ENCODE measurements around the gene CCNI2. TPM values are rescaled to one million over a fixed set of nuclear protein-coding genes. Genes with fewer than 3 reads are reported as not detected.

Gene CCNI2
- total RNA-seq: 0.09 TPM in 1 of 2 replicates, not detected in the other

GRCh38 chr5:132746954-132747615 is at the start of gene CCNI2:
Gene CCNI2 (plus strand): TSS chr5:132747426. CDS start chr5:132747496, 70 bp downstream.

GRCh38 chr5:132736853-132737833 is 10.1 kb upstream of the CCNI2 start, which contains the start of gene KIF3A:
Gene KIF3A (minus strand): TSS chr5:132737546. CDS start chr5:132737419, 127 bp downstream.

GRCh38 chr5:132777209-132778069 is 30.2 kb downstream of the CCNI2 start, which contains the start of gene SEPTIN8:
Gene SEPTIN8 (minus strand): TSS chr5:132777239. CDS start chr5:132777137, 102 bp downstream.

Other genes starting within 250 kb of the CCNI2 start
- not detected in 2 replicates for gene IL5, start 203.9 kb upstream of the CCNI2 start, total RNA-seq
- gene RAD50, start 190.4 kb upstream of the CCNI2 start, total RNA-seq: 30.4 and 33.7 TPM in 2 replicates
- 0.16 TPM in 1 of 2 replicates, not detected in the other for gene IL13, start 89.3 kb upstream of the CCNI2 start, total RNA-seq
- gene IL4, start 73.4 kb upstream of the CCNI2 start, total RNA-seq: not detected in 2 replicates
- 9.6 and 9.9 TPM in 2 replicates for gene KIF3A, start 9.9 kb upstream of the CCNI2 start, total RNA-seq
- gene SEPTIN8, start 29.8 kb downstream of the CCNI2 start, total RNA-seq: 39.7 and 67.2 TPM in 2 replicates
- under 0.01 TPM in 2 replicates for gene SOWAHA, start 65.9 kb downstream of the CCNI2 start, total RNA-seq
- 2.7 and 3.5 TPM in 2 replicates for gene SHROOM1, start 83.2 kb downstream of the CCNI2 start, total RNA-seq
- gene GDF9, start 119.0 kb downstream of the CCNI2 start, total RNA-seq: under 0.01 and 0.09 TPM in 2 replicates
- gene UQCRQ, start 119.2 kb downstream of the CCNI2 start, total RNA-seq: 150 and 208 TPM in 2 replicates
- 0.16 and 0.34 TPM in 2 replicates for gene LEAP2, start 126.2 kb downstream of the CCNI2 start, total RNA-seq
- gene AFF4, start 216.2 kb downstream of the CCNI2 start, total RNA-seq: 18.5 and 29.8 TPM in 2 replicates